ENCODE measurements around the gene FLRT1.

GRCh38 chr11:64056213-64056785, 20.6 kb downstream of the FLRT1 start:
- TF ChIP-seq, protein P1, sequence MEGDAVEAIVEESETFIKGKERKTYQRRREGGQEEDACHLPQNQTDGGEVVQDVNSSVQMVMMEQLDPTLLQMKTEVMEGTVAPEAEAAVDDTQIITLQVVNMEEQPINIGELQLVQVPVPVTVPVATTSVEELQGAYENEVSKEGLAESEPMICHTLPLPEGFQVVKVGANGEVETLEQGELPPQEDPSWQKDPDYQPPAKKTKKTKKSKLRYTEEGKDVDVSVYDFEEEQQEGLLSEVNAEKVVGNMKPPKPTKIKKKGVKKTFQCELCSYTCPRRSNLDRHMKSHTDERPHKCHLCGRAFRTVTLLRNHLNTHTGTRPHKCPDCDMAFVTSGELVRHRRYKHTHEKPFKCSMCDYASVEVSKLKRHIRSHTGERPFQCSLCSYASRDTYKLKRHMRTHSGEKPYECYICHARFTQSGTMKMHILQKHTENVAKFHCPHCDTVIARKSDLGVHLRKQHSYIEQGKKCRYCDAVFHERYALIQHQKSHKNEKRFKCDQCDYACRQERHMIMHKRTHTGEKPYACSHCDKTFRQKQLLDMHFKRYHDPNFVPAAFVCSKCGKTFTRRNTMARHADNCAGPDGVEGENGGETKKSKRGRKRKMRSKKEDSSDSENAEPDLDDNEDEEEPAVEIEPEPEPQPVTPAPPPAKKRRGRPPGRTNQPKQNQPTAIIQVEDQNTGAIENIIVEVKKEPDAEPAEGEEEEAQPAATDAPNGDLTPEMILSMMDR (IDR thresholded peaks at IDR 0.05) = no peak
- TF ChIP-seq POLR2AphosphoS5 (IDR thresholded peaks at IDR 0.05) = no peak
